Spleen (tissue), 7 donors: ENCODE measurements around the gene DGCR6L.

Experiments used
- POLR2A ChIP-seq, 3 donors: fragments of 450-650 bp; IDR thresholded peaks; one replicate each; pipeline ENCODE4 v1.5.1; 2017; ENCODE audit warnings: antibody characterized with exemption in 3 of 3, mild to moderate bottlenecking in 1 of 3
- TF ChIP-seq, protein P1 (sequence below), 11 experiments: fragments of 200-600 bp in 7 of 11; fragments of 450-650 bp in 4 of 11; sonication (generic) in 4 of 11; IDR thresholded peaks in 8 of 11; conservative IDR thresholded peaks in 3 of 11; 1 replicate in 7 of 11; 2 replicates in 4 of 11; pipeline versions ENCODE4 v1.4.0 to v1.8.0; 2016 to 2021; ENCODE audit warnings: antibody characterized with exemption in 11 of 11, inconsistent platforms in 4 of 11, mild to moderate bottlenecking in 1 of 11
- donor health status: DM: no; HTN: no; CAD: no; lungs with moderate emphysema.
- donor health status: DM: no; HTN: no; CAD: no.
- donor health status: DM: no; HTN: no; CAD: no.

DNA sequence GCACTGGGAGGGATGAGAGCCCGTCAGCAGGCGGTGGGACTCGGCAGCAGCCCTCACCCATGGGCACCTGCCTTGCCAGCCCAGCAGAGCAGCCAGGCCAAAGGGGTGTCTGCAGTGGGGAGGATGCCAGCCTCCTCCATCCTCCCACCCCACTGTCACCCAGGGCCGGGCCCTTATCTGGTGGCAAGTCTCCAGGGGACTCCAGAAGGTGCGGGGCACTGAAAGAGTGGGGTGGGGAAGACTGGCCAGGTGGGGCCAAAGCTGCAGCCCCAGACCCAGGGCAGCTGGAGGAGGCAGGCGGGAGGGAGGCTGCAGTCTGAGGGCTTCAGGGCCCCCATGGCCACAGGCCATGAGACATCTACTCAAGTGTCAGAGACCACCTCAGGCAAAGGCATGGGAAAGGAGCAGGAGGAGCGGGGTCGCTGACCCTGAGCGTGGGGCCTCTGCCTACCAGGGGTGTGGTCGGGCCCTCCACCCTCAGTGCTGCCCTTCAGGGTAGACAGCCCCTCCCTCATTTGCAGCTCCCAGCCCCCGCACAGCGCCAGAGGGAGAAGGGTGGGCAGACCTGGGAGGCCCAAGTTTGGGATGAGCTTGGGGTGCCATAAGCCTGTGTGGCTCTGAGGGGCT lies 3.5 kb downstream of the DGCR6L start:
- TF ChIP-seq, protein P1, sequence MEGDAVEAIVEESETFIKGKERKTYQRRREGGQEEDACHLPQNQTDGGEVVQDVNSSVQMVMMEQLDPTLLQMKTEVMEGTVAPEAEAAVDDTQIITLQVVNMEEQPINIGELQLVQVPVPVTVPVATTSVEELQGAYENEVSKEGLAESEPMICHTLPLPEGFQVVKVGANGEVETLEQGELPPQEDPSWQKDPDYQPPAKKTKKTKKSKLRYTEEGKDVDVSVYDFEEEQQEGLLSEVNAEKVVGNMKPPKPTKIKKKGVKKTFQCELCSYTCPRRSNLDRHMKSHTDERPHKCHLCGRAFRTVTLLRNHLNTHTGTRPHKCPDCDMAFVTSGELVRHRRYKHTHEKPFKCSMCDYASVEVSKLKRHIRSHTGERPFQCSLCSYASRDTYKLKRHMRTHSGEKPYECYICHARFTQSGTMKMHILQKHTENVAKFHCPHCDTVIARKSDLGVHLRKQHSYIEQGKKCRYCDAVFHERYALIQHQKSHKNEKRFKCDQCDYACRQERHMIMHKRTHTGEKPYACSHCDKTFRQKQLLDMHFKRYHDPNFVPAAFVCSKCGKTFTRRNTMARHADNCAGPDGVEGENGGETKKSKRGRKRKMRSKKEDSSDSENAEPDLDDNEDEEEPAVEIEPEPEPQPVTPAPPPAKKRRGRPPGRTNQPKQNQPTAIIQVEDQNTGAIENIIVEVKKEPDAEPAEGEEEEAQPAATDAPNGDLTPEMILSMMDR (IDR thresholded peaks at IDR 0.05 in 8 of 11, conservative IDR thresholded peaks at IDR 0.05 in 3 of 11), result no peak
- no peak for TF ChIP-seq POLR2A (IDR thresholded peaks at IDR 0.05)
